Anterior cingulate cortex (tissue), 58 donors: ENCODE data around the gene TACC3.

ENCODE experiments used
- DNase-seq, 58 donors: peaks; one replicate each; lab custom pipeline; 2025; lab: John Stamatoyannopoulos, UW

Gene TACC3

GRCh38 chr4:1721003-1721665 is at the start of gene TACC3, which contains the start of gene TMEM129:
Gene TACC3 (plus strand): TSS chr4:1721521. CDS start chr4:1723422, 1,901 bp downstream.
Gene TMEM129 (minus strand): TSS chr4:1721323. CDS start chr4:1720837, 486 bp downstream.
- DNase-seq, result peak; percentile 71 to 97 (median 94)

- DNase-seq, result no peak
Measured at GRCh38 chr4:1673671-1674070, 47.6 kb upstream of the TACC3 start.

GRCh38 chr4:1674682-1675081 is 46.6 kb upstream of the TACC3 start:
- peak in 23 of 58 donors; percentile 3 to 65 (median 31) for DNase-seq

GRCh38 chr4:1675136-1675801 is 46.1 kb upstream of the TACC3 start:
- no peak for DNase-seq

- DNase-seq, result no peak
Measured at GRCh38 chr4:1675802-1676137, 45.6 kb upstream of the TACC3 start.

GRCh38 chr4:1676605-1677525 is 44.5 kb upstream of the TACC3 start:
- DNase-seq, result no peak

GRCh38 chr4:1678244-1678643 is 43.1 kb upstream of the TACC3 start:
- no peak for DNase-seq

- no peak for DNase-seq
Measured at GRCh38 chr4:1682860-1683259, 38.5 kb upstream of the TACC3 start.

GRCh38 chr4:1683261-1683735 is 38.0 kb upstream of the TACC3 start:
- DNase-seq, result peak in 4 of 58 donors; percentile 10 to 25 (median 20)

GRCh38 chr4:1683736-1684505 is 37.4 kb upstream of the TACC3 start, which contains the start of gene FAM53A:
Gene FAM53A (minus strand): TSS chr4:1684313. CDS start chr4:1668741, 15,572 bp downstream.
- DNase-seq, result peak in 41 of 58 donors; percentile 35 to 89 (median 75)

- DNase-seq, result peak in 14 of 58 donors; percentile 22 to 86 (median 72)
Measured at GRCh38 chr4:1684506-1685234, 36.7 kb upstream of the TACC3 start.

GRCh38 chr4:1685235-1686150 is 35.8 kb upstream of the TACC3 start:
- DNase-seq, result no peak

- DNase-seq, result no peak
Measured at GRCh38 chr4:1686440-1687036, 34.8 kb upstream of the TACC3 start.

GRCh38 chr4:1690698-1691097 is 30.6 kb upstream of the TACC3 start:
- no peak for DNase-seq

- DNase-seq, result no peak
Measured at GRCh38 chr4:1691737-1692373, 29.5 kb upstream of the TACC3 start.

- DNase-seq, result peak in 31 of 58 donors; percentile 12 to 65 (median 30)
Measured at GRCh38 chr4:1693131-1693896, 28.0 kb upstream of the TACC3 start.
